H1 (cell line): Measurements from ENCODE around the gene USP1. TPM values are rescaled to one million over a fixed set of nuclear protein-coding genes. Genes with fewer than 3 reads are reported as not detected.

Experiments used
- CTCF ChIA-PET: fragments of 300-600 bp; sonication (Branson Sonifier 250); formaldehyde crosslinking; loops from one replicate; lab custom pipeline; 2021; ENCODE audit not compliant: partially characterized antibody; lab: Charles Lee
- POLR2A ChIA-PET: fragments of 300-600 bp; sonication (Branson Sonifier 250); formaldehyde crosslinking; loops from one replicate; lab custom pipeline; 2021; ENCODE audit warnings: inconsistent platforms; ENCODE audit not compliant: partially characterized antibody; lab: Charles Lee
- DNase-seq, 2 experiments: peaks; one replicate each; pipeline versions ENCODE4 v3.0.0 to v3.0.0-alpha.2; 2010 to 2022; ENCODE audit warnings: low spot score in 2 of 2, low read depth in 1 of 2, mixed read lengths in 1 of 2
- FAIRE-seq: peaks from 2 replicates; lab custom pipeline; 2011; peaks lifted over from hg19 to GRCh38; lab: Jason Lieb, UNC
- H2AFZ ChIP-seq: 2 replicates; pipeline ENCODE4 v1.8.1; 2012; ENCODE audit warnings: low read length, inconsistent platforms
- H2AK5ac ChIP-seq: 2 replicates; pipeline ENCODE4 v1.6.1; 2013; ENCODE audit warnings: low read depth, low read length
- H2BK120ac ChIP-seq: replicated peaks from 2 replicates; pipeline ENCODE3; 2013; ENCODE audit warnings: low read depth, low read length, inconsistent platforms
- H2BK12ac ChIP-seq: 2 replicates; pipeline ENCODE4 v1.6.1; 2013; ENCODE audit warnings: low read depth, low read length
- H2BK15ac ChIP-seq: 2 replicates; pipeline ENCODE4 v1.6.1; 2013; ENCODE audit warnings: low read length
- H2BK20ac ChIP-seq: 2 replicates; pipeline ENCODE4 v1.6.1; 2013; ENCODE audit warnings: low read length
- H2BK5ac ChIP-seq: 2 replicates; pipeline ENCODE4 v1.6.1; 2013; ENCODE audit warnings: low read depth, low read length
- H3K14ac ChIP-seq: 2 replicates; pipeline ENCODE4 v1.6.1; 2013; ENCODE audit warnings: inconsistent platforms; ENCODE audit not compliant: insufficient read length
- H3K18ac ChIP-seq: 2 replicates; pipeline ENCODE4 v1.6.1; 2013; ENCODE audit warnings: low read length; ENCODE audit errors: extremely low read depth
- H3K23ac ChIP-seq: 2 replicates; pipeline ENCODE4 v1.6.1; 2013; ENCODE audit warnings: inconsistent platforms; ENCODE audit not compliant: insufficient read length
- H3K23me2 ChIP-seq: 2 replicates; pipeline ENCODE4 v1.6.1; 2013; ENCODE audit warnings: low read depth, low read length
- H3K27ac ChIP-seq: 2 replicates; pipeline ENCODE4 v1.6.1; 2011; ENCODE audit warnings: low read depth, low read length, inconsistent platforms
- H3K27me3 ChIP-seq, 4 experiments: replicated peaks in 1 of 4; 1 replicate in 1 of 4; 2 replicates in 3 of 4; pipeline versions ENCODE4 v1.6.1 to v1.8.1; 2011 to 2013; ENCODE audit warnings: low read length in 3 of 4, mild to moderate bottlenecking in 3 of 4, inconsistent platforms in 2 of 4, mixed read lengths in 2 of 4, moderate library complexity in 1 of 4; ENCODE audit not compliant: control insufficient read depth in 3 of 4, insufficient read depth in 3 of 4; ENCODE audit errors: extremely low read depth in 1 of 4
- H3K36me3 ChIP-seq, 4 experiments: 2 replicates each; pipeline versions ENCODE4 v1.6.1 to v1.8.1; 2011 to 2013; ENCODE audit warnings: mild to moderate bottlenecking in 4 of 4, low read length in 3 of 4, moderate library complexity in 2 of 4, control low read depth in 1 of 4, inconsistent platforms in 1 of 4; ENCODE audit not compliant: insufficient read depth in 4 of 4, control insufficient read depth in 2 of 4
- H3K4ac ChIP-seq: replicated peaks from 2 replicates; pipeline ENCODE3; 2013; ENCODE audit warnings: low read length, low read depth, mixed read lengths, inconsistent platforms; ENCODE audit not compliant: insufficient read length
- H3K4me1 ChIP-seq, 4 experiments: replicated peaks in 1 of 4; 1 replicate in 1 of 4; 2 replicates in 3 of 4; pipeline versions ENCODE4 v1.6.1 to v1.8.1; 2011 to 2013; ENCODE audit warnings: low read length in 3 of 4, inconsistent platforms in 2 of 4, mixed read lengths in 1 of 4; ENCODE audit not compliant: insufficient read depth in 4 of 4, control insufficient read depth in 3 of 4
- H3K4me2 ChIP-seq, 2 experiments: 2 replicates each; pipeline versions ENCODE4 v1.6.1 to v1.8.1; 2011 to 2013; ENCODE audit warnings: low read depth in 2 of 2, low read length in 2 of 2, control low read depth in 1 of 2, inconsistent platforms in 1 of 2, mild to moderate bottlenecking in 1 of 2; ENCODE audit not compliant: insufficient read depth in 1 of 2
- H3K4me3 ChIP-seq, 4 experiments: fragments of 200-600, 300-600 bp in 1 of 4; sonication (generic), shearing (Covaris generic), sonication (Bioruptor Twin) in 1 of 4; 2 replicates each; pipeline versions ENCODE4 v1.5.1 to v1.8.1; 2011 to 2016; ENCODE audit warnings: low read length in 4 of 4, low read depth in 3 of 4, control low read depth in 2 of 4, inconsistent platforms in 2 of 4, mild to moderate bottlenecking in 2 of 4, mixed read lengths in 1 of 4, moderate library complexity in 1 of 4; ENCODE audit not compliant: insufficient read depth in 2 of 4; ENCODE audit errors: extremely low read depth in 1 of 4
- H3K56ac ChIP-seq: replicated peaks from 2 replicates; pipeline ENCODE3; 2013; ENCODE audit warnings: low read depth, mild to moderate bottlenecking, mixed read lengths, low read length, inconsistent platforms; ENCODE audit not compliant: insufficient read length
- H3K79me1 ChIP-seq: 2 replicates; pipeline ENCODE4 v1.6.1; 2013; ENCODE audit warnings: low read depth, low read length, control low read depth
- H3K79me2 ChIP-seq, 2 experiments: 2 replicates each; pipeline versions ENCODE4 v1.6.1 to v1.8.1; 2012 to 2013; ENCODE audit warnings: low read length in 2 of 2, mild to moderate bottlenecking in 2 of 2, inconsistent platforms in 1 of 2; ENCODE audit not compliant: insufficient read depth in 2 of 2, control insufficient read depth in 1 of 2
- H3K9ac ChIP-seq, 4 experiments: replicated peaks in 1 of 4; 1 replicate in 1 of 4; 2 replicates in 3 of 4; pipeline versions ENCODE4 v1.6.1 to v1.8.1; 2011 to 2013; ENCODE audit warnings: low read depth in 3 of 4, low read length in 3 of 4, control low read depth in 2 of 4, mild to moderate bottlenecking in 2 of 4, moderate library complexity in 2 of 4, inconsistent platforms in 1 of 4; ENCODE audit errors: extremely low read depth in 1 of 4
- H3K9me3 ChIP-seq, 2 experiments: 2 replicates each; pipeline versions ENCODE4 v1.6.1 to v1.8.1; 2012 to 2013; ENCODE audit warnings: mild to moderate bottlenecking in 2 of 2, moderate library complexity in 2 of 2, control low read depth in 1 of 2, inconsistent platforms in 1 of 2, low read depth in 1 of 2, low read length in 1 of 2, mixed read lengths in 1 of 2; ENCODE audit not compliant: insufficient read depth in 2 of 2
- H4K20me1 ChIP-seq, 2 experiments: replicated peaks in 1 of 2; 2 replicates each; pipeline versions ENCODE3 to v1.8.1; 2011 to 2013; ENCODE audit warnings: inconsistent platforms in 2 of 2, low read length in 2 of 2, mild to moderate bottlenecking in 1 of 2; ENCODE audit not compliant: insufficient read depth in 2 of 2, control insufficient read depth in 1 of 2
- H4K5ac ChIP-seq: 2 replicates; pipeline ENCODE4 v1.6.1; 2013; ENCODE audit warnings: low read length, low read depth, mixed read lengths, inconsistent platforms; ENCODE audit not compliant: insufficient read length
- H4K8ac ChIP-seq: 2 replicates; pipeline ENCODE4 v1.8.0; 2013; ENCODE audit warnings: mild to moderate bottlenecking, moderate library complexity, low read length, inconsistent platforms; ENCODE audit not compliant: insufficient read depth; ENCODE audit errors: extremely low read depth
- H4K91ac ChIP-seq: replicated peaks from 2 replicates; pipeline ENCODE3; 2013; ENCODE audit warnings: low read length, mixed read lengths, inconsistent platforms; ENCODE audit not compliant: insufficient read length
- ASH2L ChIP-seq: fragments of 200-600, 300-600 bp; sonication (generic); IDR thresholded peaks from one replicate; pipeline ENCODE4 v1.7.1; 2017; ENCODE audit warnings: low read length
- CTBP2 ChIP-seq: IDR thresholded peaks from 2 replicates; pipeline ENCODE4 v1.7.0; 2011; ENCODE audit warnings: borderline replicate concordance, mild to moderate bottlenecking, moderate library complexity, mixed read lengths, low read length; ENCODE audit not compliant: insufficient read depth, insufficient read length
- EGR1 ChIP-seq: IDR thresholded peaks from 2 replicates; pipeline ENCODE4 v1.6.1; 2011; ENCODE audit warnings: low read depth, low read length, borderline replicate concordance
- polyA plus RNA-seq, 7 experiments: library from polyadenylated mRNA; depleted of rRNA in 3 of 7; stranded (reverse) in 5 of 7; unstranded in 2 of 7; fragments of >200 nt in 5 of 7; fragments of 200-250 nt in 2 of 7; gene quantifications; 1 replicate in 5 of 7; 2 replicates in 1 of 7; 4 replicates in 1 of 7; pipeline versions ENCODE4 v1.2.1 to v1.2.3, GENCODE V29; 2011 to 2013; ENCODE audit warnings: missing spikeins in 2 of 7, mixed read lengths in 2 of 7
- total RNA-seq: library from RNA; stranded (reverse); fragmentation: NEBNext Ultra II Directional; extraction: Animal tissue kit (Norgen Biotek cat#: 25700); gene quantifications from 2 replicates; pipeline ENCODE4 v1.2.1, GENCODE V29; 2021
- TF ChIP-seq, protein P1 (sequence below): IDR thresholded peaks from 2 replicates; pipeline ENCODE4 v1.6.1; 2011; ENCODE audit warnings: low read depth, mild to moderate bottlenecking, low read length; ENCODE audit not compliant: insufficient read depth

The USP1 gene
- total and polyA plus RNA-seq, 2 of the 8 experiments (the other 6 are each of a cell fraction or from before 2014, with no cell fraction given): 9.1 to 49.6 TPM

DNA sequence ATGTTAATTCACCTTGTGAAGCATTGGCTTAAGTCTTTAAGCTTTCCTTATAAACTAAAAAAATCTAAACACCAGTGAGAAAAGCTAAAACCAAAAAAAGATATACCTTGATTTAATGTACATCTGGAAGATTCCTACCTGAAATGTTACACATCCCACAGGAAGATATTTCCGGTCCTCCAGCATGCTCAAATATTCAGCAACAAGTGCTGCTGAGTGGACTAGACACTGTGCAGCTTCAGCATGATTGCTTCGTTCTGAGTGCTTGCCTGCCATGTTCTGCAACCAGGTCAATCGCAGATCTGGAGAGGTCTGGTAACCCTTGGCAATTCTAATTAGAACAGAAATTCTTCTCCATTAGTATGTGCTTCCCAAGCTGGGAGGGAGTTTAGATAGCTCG lies 57.3 kb downstream of the USP1 start (continued):
- TF ChIP-seq ASH2L: no peak

DNA sequence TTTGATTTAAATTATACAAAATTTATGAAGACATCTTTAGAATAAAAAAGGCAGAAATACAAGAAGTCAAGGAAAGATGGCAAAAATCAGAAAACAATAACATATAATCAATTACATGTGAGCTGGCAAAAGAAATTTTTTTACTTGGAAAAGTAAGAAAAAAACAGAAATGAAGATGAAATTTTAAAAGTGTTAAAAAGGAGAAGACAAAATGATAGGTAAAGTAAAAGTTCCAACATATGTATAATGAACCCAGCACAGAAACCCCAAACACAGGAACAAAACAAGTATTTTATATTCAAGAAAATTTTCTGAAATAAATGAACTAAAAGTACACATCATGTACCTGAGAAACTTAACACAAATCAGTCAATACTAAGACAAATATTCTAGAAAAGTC lies 63.4 kb downstream of the USP1 start:
- H3K36me3 ChIP-seq: no peaks in the 10 kb centered on the region; a peak in 1 of 8 replicates
- H4K8ac ChIP-seq: no peak overlapping the region
- H2BK12ac ChIP-seq: no peak overlapping the region
- H2BK20ac ChIP-seq: no peak overlapping the region
- H2BK120ac ChIP-seq: no peak overlapping the region
- no peak overlapping the region for H2AFZ ChIP-seq
- no peak overlapping the region for H3K4me3 ChIP-seq
- H2BK15ac ChIP-seq: no peak overlapping the region
- ChIA-PET CTCF (interaction anchor here (0.6 to 1.5 kb wide), 2 partner anchors 20 to 570 kb away, joined by 3 to 4 read pairs; no protein-coding TSS in a partner anchor), POLR2A (no interaction called here)
- H3K56ac ChIP-seq: no peak overlapping the region
- no peak overlapping the region for H2AK5ac ChIP-seq
- no peaks in the 10 kb centered on the region for H4K20me1 ChIP-seq
- FAIRE-seq (no peak), DNase-seq (no peak)
- H3K23ac ChIP-seq: no peak overlapping the region
- H3K4ac ChIP-seq: no peak overlapping the region
- H3K4me2 ChIP-seq: no peak overlapping the region
- H3K27ac ChIP-seq: no peak overlapping the region
- H3K23me2 ChIP-seq: no peaks in the 10 kb centered on the region
- no peak overlapping the region for H2BK5ac ChIP-seq
- no peak overlapping the region for H4K5ac ChIP-seq
- no peak overlapping the region for H3K14ac ChIP-seq
- no peak overlapping the region for H3K18ac ChIP-seq
- H3K4me1 ChIP-seq: no peaks in the 10 kb centered on the region
- TF ChIP-seq CTBP2: no peak
- no peak for TF ChIP-seq EGR1
- TF ChIP-seq, protein P1, sequence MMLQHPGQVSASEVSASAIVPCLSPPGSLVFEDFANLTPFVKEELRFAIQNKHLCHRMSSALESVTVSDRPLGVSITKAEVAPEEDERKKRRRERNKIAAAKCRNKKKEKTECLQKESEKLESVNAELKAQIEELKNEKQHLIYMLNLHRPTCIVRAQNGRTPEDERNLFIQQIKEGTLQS: no peak
- no peak overlapping the region for H3K9ac ChIP-seq
- H4K91ac ChIP-seq: no peak overlapping the region
- no peaks in the 10 kb centered on the region for H3K9me3 ChIP-seq
- no peaks in the 10 kb centered on the region for H3K79me1 ChIP-seq
- H3K79me2 ChIP-seq: no peaks in the 10 kb centered on the region
- H3K27me3 ChIP-seq: no peaks in the 10 kb centered on the region
